GM18508 (cell line): ENCODE results near the gene TRDN.
A peak's percentile ranks its signal among the peaks of the same experiment; 100 is the strongest.

Experiments
- ATAC-seq: cut with Tn5 transposase; IDR thresholded peaks from one replicate; pipeline ENCODE4 v1.9.1; 2021; ENCODE audit warnings: moderate number of reproducible peaks; ENCODE audit not compliant: insufficient read depth, unreplicated experiment

Gene TRDN

DNA sequence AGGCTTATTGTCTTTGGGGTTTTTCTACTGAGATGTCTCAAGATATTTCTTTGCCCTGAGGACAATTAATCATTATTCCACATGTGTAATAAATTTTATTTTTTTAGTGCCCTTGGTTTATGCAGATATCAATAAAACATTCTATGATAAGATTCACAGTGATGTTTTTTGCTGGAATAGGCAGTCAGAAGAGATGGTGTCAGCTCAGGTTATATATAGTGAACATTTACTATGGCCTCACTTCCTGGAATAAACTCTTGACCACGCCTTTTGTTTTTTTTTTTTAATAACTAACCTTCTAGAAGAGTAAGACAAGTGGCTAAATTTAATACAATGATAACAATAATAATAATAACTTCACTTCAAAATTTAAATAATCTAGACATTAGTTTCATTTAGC is 209.7 kb downstream of the TRDN start:
- ATAC-seq: no peak

DNA sequence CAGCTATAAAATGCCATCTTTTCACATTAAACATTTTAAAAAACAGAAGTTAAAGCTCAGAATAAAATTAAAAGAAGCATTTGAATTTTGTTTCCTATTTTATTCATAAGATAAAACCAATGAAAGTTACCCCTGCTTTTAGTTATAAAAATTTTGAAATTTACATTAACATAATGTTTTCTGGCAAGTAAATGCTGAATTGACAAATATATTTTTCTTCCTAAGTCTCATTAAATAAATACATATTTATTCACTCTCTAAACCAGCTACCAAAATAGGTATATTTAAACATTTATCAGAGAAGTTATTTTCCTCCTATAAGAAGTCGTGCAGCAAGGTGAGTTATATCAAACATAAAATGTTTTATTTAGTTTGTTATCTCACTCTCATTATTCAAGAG is 213.6 kb downstream of the TRDN start:
- no peak for ATAC-seq

DNA sequence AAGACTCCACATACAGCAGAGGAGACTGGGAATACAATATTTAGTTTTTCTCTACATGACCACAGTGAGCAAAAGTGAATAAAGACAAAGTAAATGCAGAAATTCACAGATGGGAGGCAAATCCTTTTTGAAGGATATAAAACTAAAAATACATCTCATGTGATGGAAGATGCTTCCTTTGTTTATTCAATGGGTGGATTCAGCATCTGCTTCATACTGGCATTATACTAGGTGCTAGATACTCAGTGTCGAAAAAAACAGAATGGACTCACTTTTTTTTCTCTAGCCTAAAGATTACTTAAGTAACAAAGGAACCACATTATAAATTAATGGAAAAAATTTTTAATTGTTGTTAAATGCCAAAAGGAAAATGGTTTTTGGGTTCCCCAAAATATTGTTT is 216.2 kb downstream of the TRDN start:
- no peak for ATAC-seq

DNA sequence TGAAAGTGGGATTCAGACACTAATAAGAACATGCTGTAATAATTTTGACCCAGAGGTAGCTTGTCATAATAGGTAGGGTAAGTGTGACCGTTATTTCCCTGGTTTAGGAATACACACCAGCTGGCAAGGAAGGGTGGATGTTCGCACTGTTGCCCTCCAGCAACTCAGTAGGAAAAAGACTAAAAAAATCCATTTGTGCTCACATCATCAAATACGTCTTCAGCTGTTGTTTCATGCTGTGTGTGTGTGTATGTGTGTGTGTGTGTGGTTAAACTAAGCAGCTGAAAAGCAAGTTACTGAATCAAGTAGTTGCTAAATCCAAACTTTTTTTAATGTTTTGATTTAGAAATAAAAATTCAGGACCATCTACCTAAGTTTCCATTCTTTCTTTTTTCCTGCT is 218.7 kb downstream of the TRDN start:
- ATAC-seq: no peak

DNA sequence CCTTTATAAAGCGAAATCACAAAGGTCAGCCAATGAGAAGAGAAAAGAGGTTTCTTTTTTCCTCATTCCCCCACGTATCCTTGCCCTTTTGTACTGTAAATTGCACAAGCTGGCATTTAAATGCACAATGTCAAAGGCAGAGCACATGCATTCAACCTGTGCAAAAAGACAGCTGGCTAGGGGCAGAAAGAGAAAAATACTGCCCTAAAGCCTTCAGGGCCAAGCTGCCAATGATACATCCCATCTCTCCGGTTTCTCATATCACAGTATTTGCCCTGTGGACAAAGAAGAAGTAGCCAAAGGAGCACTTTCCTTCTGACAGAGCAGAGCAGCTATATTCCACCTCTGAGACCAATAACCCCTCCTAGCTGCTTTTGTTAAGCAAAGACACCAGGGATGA is 219.2 kb downstream of the TRDN start:
- no peak for ATAC-seq

DNA sequence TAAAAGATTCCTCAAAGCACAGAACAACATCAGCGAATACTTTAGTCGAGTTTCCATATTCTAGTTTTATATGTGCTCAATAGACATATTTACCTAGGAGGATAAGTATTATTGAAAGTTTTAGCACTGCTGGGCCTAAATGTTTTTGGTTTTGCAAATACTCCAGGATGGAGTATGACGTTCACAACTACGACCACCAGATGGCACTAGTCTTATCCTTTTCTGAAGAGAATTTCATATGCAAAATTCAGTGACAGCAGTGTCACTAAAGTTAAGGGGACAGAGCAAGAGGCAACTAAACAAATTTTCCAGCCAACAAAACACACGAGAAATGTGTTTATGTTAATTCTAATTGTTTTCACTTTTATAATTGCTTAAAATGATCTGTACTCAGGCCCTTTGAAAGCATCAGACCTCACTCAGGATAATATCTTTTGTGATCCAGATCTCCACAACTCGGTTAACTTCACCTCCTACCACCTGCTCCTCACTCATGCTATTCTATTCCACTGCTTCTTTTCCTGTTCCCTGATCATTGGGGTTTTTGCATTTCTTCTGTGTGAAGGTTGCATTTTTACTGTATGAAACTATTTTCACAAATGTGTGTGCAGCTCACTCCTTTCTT is 220.8 kb downstream of the TRDN start:
- ATAC-seq: peak; percentile 83

DNA sequence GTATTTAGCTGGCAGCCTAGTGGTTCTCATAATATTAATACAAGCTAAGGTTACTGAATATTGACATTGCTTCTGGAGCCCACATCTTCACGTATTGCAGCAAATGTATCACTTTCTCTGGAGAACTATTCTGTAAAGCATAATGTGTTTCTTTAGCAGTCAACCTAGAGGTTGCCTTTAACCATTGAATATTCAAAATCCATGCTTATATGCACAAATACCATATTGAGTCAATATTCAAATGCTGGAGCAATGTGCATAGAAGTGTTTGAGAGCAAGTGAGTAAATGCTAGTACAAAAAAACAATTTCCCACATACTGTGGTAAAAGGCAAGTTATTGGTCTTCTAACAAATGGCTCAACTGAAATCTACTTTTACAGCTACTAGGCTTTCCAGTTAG is 231.8 kb downstream of the TRDN start:
- ATAC-seq: no peak

DNA sequence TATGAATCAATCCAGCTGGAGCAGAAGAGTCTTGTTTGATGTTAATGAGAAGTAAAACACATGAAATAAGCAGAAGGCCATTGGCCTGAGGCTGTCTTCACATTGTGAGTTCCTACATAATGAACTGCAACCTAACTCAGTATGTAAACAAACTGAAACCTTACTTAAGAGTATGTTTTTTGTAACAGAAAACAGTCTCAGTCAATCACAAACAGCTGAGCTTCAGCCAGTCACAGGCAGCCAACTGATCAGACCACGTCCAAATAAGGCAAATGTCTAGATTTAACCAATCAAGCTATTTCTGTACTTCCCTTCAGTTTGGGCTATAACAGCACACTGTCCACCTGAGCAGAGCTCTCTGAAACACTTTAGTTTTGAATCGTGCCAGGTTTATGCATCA is 234.7 kb downstream of the TRDN start:
- ATAC-seq: peak; percentile 91

DNA sequence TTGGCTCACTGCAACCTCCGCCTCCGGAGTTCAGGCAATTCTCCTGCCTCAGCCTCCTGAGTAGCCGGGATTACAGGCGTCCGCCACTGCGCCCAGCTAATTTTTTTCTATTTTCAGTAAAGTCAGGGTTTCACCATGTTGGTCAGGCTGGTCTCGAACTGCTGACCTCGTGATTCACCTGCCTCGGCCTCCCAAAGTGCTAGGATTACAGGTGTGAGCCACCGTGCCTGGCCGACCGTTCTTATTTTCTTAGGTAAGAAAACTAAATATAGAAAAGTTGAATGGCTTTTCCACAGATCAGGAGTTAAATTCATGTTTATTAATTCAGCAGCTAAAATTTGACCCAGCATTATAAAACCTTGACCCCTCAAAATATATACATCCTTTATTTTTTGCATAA is 238.7 kb downstream of the TRDN start:
- no peak for ATAC-seq

DNA sequence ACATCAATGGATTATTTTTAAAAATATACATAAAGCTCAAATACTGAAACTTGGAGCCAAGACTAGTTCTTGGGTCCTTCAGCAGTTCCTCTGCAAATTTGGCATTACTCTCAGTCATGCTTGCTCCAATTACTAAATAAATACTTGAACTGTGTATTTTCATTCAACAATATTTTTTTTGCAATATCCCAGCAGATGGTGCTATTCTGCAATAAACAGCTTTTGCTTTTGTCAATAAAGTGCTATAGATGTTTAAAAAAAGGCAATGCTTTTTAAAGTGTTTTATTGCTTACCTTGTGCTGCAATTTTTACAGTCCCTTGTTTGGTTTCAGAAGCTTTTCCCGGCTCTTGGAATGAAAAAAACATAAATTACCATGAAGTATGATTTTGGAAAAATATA is 243.4 kb downstream of the TRDN start:
- ATAC-seq: no peak

DNA sequence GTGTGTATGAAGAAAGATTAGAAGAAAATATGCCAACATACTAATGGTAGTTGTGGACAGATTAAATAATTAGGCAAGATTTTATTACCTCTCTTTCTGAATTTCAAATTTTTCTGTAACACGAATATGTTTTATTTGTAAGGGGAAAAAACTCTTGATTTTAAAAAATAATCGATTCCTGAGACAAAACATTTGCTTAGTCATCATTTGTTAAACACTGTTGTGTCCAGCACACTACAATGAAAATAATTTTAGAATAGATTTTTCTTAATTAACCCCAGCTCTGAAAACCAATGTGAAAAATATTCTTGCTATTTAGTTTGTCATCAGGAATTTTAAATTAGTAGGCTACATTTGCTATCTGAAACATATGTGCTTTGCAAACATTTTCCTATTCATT is 253.0 kb downstream of the TRDN start:
- no peak for ATAC-seq

DNA sequence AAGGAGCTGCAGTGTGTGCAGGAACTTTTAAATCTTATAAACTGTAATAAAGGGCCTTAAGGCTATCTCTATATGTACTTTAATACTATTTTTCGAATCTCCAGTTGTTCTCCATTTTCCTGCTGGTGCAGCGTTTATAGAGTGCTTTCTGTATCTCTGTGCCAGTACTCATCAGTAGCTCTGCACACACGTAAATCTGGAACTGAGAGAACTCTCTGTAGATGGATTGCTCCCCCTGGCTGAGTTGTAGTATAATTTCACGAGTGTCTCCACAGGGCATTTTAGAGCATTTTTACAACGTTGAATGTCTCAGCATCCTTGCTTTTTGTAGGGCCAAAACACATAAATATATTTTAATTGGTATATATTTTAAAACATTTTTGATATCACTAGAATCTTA is 256.5 kb downstream of the TRDN start:
- no peak for ATAC-seq

DNA sequence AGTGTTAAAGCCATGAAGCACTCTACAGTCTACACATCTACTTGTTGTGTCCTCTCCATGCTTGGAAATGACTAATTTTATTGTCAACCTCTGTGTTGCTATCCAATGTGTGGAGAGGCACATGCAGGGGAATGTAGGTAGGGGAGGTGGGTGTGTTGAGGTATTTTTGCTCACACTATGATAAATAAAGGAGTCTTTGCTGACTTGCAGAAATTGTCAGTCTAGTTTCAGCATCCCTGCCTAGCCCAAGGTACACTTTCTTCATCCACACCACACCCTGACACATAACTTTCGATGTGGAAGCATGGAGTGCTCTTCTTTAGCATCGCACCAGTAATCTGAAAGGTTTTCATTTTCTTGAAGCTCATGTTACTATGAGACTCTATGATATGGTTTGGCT is 264.0 kb downstream of the TRDN start:
- ATAC-seq: no peak

DNA sequence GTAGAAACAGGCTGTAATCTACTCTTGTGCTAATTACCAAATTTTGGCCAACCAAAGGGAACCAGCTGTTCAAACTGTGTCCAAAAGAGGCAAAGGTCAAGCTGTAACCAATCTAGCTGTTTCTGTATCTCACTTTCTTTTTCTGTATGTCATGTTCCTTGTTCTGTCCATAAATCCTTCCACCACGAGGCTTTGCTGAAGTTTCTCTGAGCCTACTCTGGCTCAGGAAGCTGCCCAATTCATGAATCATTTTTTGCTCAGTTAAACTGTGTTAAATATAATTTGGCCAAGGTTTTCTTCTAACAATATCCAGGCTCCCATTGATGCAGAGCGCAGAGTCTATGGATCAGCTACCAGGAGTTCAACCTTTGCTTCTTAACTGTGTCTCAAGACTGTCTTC is 272.8 kb downstream of the TRDN start:
- ATAC-seq: no peak

DNA sequence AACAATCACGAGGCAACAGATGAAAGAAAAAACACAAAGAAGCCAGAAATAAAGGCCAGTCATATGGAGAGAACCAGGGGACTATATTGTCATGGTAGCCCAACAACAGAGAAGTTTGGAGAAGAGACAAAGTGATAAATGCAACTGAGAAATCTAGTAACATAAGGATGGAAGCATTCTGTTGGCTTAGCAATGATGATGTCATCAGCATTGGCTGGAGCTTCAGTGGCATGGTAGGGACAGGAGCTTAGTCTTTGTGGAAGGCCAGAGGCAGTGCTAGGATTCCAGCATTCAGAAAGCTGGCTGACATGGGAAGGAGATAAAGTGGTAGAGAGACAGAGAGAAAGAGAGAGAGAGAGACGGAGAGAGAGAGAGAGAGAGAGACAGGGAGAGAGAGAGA is 276.4 kb downstream of the TRDN start:
- no peak for ATAC-seq

DNA sequence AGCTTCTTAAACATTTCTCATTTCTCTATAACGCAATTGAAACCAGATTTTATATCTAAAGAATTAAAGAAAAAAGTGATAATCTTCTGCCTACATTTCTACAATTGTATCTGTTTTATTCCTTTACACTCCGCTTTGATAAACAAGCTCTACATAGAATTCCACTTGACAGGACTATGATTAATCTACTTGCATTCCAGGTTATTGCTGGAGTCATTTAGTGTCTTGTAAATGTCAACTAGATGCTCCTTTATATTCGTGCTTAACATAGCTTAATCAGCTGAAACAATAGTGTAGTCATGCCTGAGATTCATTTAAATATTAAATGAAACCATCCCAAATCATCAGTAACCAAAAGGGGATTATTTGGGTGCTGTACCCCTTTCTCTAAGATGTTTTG is 284.0 kb downstream of the TRDN start:
- no peak for ATAC-seq

DNA sequence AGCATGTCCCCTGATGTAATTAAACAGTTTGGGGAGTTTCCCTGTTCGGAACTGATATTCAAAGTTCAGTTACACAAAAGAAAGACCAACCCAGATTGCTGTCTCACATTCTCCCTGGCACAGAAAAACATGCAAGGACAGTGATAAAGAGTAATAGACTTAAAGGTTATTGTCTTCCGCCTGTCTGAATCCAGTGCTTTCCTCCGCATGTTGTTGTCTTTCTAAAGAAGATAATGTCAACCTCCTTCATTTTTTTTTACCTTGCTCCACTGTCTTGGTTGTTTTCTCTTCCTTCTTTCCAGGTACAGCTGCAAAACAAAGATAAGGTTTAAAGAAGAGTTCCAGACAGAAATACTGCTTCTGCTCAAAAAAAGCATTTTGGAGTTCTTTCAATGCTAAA is 284.5 kb downstream of the TRDN start:
- no peak for ATAC-seq

DNA sequence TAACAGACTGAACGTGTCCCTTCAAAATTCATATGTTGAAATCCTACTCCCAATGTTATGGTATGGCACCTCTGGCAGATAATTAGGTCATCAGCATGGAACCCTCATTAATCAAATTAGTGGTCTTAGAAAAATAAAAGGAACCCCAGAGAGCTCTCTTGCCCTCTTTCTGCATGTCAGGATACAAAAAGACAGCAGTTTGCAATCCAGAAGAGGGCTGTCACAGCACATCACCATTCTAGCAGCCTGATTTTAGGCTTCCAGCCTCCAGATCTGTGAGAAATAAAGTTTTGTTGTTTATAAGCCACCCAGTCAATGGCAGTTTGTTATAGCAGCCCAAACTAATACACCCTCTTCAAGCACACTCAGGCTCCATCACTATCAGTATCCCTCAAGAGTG is 292.9 kb downstream of the TRDN start:
- ATAC-seq: no peak

DNA sequence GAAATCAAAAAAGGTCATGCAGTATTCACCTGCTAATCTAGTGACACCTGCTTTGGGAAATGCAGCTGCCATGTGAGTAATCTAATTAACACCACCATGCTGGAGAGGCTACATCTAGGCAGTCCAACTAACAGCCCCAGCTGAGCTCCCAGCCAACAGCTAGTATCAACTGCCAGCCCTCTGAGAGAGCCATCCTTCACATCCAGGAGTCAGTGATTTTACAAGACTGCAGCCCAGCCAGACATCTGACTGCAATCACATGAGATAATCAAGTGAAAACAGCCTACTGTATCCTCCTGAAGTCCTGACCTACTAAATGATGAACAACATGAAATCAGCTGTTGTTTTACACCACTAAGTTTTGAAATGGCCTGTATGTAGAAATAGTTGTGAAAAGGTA is 298.4 kb downstream of the TRDN start:
- ATAC-seq: no peak

DNA sequence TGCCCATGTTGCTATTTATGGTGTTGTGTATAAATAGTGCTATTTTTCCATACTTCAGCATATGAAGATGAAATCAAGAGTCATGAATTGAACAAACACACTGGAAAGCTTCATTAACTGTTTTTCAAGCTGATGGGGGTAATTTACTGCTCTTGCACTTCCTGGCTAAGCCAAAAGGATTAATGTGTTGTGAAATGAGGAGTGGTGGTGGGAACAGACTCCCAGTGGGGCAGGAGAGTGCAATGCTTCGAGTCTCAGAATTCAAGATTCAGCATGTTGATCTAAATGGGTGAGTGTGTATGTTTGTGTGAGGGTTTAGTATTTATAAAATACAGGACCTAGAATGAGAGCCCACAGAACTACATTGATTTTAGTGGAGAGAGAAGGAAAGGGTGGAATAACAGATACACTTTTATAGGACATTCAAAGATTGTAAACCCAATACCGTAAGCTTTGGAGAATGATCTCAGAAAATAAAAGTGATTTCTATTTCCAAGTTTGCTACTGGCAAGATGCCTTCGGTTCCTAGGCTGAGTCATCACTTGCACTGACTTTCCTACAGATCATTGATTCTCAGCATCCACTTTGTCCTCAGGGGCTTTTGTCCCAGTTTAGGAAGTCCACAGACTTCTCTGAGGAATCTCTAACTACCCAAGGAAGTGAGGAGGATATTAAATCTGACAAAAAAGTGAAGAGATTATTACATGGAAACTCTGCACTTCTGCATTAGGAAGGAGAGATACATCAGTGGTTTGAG is 303.6 kb downstream of the TRDN start:
- no peak for ATAC-seq

DNA sequence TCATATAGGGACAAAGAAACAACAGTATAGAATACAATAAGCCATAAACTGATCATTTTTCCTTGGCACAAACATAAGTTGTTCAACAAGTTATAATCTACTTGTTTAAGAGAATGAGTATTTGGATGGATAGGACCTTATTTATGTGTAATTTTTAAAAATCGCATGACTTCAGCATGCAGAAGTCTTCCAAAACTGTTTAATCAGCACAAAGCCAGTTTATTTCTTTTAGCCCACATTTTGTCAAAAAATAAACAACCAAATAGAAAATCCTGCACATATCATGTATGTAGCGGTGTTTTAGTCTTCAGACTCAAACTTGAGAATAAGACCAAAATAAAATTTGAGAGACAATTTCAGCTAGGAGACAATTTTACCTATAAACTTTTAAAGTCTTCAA is 304.7 kb downstream of the TRDN start:
- ATAC-seq: no peak

DNA sequence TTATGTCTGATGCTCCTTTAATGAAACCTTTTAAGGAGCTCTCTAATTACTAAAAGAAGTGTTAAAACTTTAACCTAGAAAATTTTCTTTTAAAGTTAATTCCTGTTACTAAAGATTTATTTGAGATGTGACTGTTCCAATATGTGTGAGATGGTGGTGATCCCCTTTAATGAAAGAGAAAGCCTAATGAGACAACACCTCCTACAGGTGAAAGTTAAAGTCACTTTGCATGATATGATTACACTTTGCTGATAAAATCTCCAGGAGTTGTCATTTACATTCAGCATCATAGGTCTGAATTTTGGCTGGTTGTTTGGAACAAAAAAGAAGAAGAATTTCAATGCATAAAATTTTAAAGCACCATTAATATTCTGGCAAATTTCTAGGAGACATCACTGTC is 307.4 kb downstream of the TRDN start:
- ATAC-seq: no peak
